HG03280 (cell line): ENCODE data around the gene ZNF132.
"Not testable (repeated sequence)": the region's sequence is repeated elsewhere in the genome, so short reads cannot be mapped to it uniquely, and the experiment has no call there.

Experiments
- ATAC-seq: cut with Tn5 transposase; IDR thresholded peaks from one replicate; pipeline ENCODE4 v1.9.1; 2021; ENCODE audit warnings: mild to moderate bottlenecking, moderate library complexity; ENCODE audit not compliant: unreplicated experiment

Gene ZNF132

GRCh38 chr19:58468216-58468839 lies 28.4 kb upstream of the ZNF132 start:
- ATAC-seq: no peak

DNA sequence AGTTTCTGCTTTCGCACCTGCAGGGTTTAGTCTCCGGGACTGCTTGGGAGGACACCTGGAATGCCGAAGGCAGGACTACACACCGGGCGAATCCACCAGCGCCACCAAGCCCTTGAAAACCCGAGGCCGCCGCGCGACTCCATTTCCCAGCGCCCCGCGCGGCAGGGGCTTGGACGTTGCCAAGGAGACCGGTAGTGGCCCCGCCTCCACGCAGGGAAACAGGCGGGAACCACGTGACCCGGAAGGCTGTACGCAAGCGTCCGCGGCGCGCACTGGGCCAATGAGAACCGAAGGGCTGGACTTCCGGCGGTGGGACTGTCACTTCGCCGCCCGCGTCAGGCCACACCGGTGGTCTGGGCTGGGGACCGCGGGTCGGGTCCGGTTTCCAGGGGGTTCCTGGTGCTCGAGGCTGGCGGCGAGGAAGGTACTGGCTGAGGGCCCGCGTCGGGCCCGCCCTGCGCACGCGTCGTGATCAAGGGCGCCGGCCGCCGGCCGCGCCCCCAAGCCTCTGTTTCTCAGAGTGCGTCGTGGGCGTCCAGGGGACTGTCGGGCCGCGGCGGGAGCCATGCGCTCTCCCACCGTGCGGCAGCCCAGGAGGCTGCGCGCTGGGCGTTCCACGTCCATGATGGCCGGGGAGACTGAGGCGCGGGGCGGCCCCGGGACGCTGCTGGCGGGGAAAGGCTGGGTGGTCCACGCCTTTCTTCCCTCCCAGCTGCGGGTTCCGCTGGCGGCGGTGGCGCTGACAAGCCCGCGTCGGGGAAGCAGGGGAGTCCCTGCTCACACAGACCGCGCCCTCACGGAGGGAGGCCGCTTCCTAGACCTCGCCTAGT lies 27.0 kb upstream of the ZNF132 start, which contains the start of gene ZNF324:
ZNF324 (plus strand) TSS at position 321 of the 830 bp plus-strand sequence. CDS start 2,106 bp downstream, outside the sequence.
- ATAC-seq: peak; percentile 96

GRCh38 chr19:58466089-58466759 lies 26.3 kb upstream of the ZNF132 start:
- ATAC-seq: no peak

DNA sequence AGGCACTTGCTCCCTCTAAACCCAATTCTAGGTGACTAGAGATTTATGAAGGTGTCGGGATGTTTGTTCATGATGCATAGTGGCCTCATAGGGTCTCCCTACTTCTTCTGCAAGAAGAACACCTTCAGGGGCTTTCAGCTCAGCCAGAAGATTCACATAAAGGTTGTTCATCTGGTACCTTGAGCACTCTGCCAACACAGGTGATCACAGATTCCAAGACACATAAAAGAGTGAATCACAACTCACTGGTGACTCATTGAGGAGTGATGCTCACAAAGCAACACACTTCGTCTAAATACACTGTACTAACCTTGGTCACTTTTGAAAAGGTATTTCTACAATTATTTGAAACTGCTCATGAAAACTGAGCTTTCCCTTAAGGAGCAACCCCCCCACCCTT lies 20.1 kb upstream of the ZNF132 start:
- no peak for ATAC-seq

GRCh38 chr19:58456111-58456510 lies 16.2 kb upstream of the ZNF132 start:
- ATAC-seq: no peak

- no peak for ATAC-seq
Observed at GRCh38 chr19:58455306-58455705, 15.4 kb upstream of the ZNF132 start.

- no peak for ATAC-seq
Observed at GRCh38 chr19:58453743-58454142, 13.8 kb upstream of the ZNF132 start.

DNA sequence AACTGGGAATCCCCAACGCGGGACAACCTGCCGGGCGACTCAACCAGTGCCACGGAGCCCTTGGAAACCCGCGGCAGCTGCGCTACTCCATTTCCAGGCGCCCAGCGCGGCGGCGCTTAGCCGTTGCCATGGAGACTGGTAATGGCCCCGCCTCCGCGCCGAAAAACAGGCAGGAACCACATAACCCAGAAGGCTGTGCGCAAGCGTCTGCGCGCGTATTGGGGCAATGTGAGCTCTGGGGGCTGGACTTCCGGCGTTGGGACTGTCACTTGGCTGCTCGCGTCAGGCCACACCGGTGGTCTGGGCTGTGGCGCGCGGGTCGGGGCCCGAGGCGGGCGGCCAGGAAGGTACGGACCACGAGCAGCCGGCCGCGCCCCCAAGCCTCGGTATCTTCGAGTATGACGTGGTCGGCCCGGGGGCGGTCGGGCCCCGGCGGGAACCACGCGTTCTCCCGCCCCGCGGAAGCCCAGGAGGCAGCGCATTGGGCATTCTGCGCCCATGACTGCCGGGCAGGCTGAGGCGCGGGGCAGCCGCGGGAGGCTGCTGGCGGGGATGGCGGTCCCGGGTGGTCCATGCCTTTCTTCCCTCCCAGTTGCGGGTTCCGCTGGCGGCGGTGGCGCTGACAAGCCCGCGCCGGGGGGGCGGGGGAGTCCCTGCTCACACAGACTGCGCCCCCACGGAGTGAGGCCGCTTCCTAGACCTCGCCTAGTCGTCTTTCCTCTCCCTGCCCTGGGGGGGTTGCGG lies 11.6 kb upstream of the ZNF132 start, which contains the start of gene ZNF324B:
ZNF324B (plus strand) TSS at position 265 of the 744 bp plus-strand sequence. CDS start 2,080 bp downstream, outside the sequence.
- peak; percentile 94 for ATAC-seq

- peak; percentile 6 for ATAC-seq
Observed at GRCh38 chr19:58450856-58451357, 11.0 kb upstream of the ZNF132 start.

DNA sequence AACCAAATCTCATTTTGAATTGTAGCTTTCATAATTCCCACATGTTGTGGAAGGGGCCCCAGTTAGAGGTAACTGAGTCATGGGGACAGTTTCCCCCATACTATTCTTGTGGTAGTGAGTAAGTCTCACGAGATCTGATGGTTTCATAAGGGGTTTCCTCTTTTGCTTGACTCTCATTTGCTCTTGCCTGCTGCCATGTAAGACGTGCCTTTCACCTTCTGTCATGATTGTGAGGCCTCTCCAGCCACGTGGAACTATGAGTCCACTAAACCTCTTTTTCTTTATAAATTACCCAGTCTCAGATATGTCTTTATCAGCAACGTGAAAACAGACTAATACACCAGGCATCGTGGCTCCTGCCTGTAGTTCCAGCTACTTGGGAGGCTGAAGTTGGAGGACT lies 10.0 kb upstream of the ZNF132 start:
- ATAC-seq: not testable (repeated sequence)

- ATAC-seq: not testable (repeated sequence)
Observed at GRCh38 chr19:58448860-58449259, 8.9 kb upstream of the ZNF132 start.

- ATAC-seq: not testable (repeated sequence)
Observed at GRCh38 chr19:58442986-58443385, 3.0 kb upstream of the ZNF132 start.

DNA sequence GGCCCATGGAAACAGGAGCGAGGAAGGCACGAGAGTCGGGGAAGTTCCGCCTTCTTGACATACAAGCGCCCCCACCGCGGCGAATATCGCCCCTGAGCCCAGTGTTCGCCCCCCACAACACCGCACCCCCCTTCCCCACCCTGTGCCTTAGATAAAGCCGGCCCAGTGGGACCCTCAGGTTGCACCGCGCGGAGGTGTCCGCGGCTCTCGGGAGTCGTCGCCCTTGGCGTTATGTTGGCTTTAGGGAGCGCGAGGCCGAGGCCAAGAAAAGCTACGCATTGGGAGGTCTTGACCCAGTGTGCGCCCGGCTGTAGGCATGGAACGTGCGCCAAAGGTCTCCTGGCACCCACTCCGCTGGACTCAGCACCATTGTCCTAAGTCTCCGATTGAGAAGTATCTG lies 603 bp upstream of the ZNF132 start:
- ATAC-seq: no peak

DNA sequence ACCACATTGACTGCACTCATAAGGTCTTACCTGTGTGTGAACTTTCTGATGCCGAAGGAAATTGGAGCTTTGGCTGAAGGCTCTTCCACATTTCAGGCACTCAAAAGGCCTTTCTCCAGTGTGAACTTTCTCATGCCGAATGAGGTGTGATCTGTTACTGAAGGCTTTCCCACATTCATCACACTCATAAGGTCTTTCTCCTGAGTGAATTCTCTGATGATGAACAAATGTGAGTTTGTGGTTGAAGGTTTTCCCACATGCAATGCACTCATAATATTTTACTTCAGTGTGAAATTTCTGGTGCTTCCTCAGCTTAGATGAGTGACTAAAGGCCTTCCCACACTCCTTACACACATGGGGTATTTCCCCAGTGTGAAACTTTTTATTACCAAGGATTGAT lies 5.7 kb downstream of the ZNF132 start:
- no peak for ATAC-seq

GRCh38 chr19:58429745-58430144 lies 10.2 kb downstream of the ZNF132 start:
- ATAC-seq: no peak

DNA sequence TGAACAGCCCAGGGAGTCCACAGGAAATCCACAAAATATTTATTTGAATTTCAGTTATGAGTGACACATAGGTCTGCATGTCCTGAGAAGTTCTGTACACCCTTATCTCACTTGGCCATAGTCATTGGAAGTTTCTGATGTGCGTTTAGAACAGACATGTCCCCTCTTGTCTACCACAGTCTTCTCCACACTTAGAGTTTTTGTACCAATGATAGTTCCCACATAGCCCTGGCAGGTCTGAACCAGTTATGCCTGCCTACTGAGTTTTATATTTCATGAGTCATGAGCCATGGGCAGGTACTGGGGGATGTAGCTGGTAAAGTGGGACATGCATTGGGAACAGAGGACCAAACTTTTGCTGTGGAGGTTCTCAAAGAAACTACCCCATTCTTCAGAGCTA lies 11.3 kb downstream of the ZNF132 start:
- ATAC-seq: no peak

GRCh38 chr19:58417071-58417470 lies 22.9 kb downstream of the ZNF132 start:
- ATAC-seq: no peak

DNA sequence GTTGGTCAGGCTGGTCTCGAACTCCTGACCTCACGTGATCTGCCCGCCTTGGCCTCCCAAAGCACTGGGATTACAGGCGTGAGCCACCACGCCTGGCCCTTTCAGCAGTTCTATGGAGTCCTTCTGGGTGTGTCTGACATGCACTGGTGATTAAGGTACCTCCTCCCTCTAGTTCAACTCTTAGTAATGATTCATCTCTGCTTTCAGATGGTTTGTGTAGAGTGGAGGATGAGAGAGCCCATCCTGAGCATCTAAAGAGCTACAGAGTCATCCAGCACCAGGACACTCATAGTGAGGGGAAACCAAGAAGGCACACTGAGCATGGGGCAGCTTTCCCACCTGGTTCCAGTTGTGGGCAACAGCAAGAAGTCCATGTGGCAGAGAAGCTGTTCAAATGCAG lies 23.3 kb downstream of the ZNF132 start:
- ATAC-seq: no peak

- no peak for ATAC-seq
Observed at GRCh38 chr19:58409010-58409790, 30.8 kb downstream of the ZNF132 start.
